ENCODE results near the gene C22orf31. TPM values are rescaled to one million over a fixed set of nuclear protein-coding genes. Genes with fewer than 3 reads are reported as not detected.

Gene C22orf31
- total RNA-seq (not detected in 2 replicates), polyA plus RNA-seq (0.16 TPM in 1 of 2 replicates, not detected in the other)

DNA sequence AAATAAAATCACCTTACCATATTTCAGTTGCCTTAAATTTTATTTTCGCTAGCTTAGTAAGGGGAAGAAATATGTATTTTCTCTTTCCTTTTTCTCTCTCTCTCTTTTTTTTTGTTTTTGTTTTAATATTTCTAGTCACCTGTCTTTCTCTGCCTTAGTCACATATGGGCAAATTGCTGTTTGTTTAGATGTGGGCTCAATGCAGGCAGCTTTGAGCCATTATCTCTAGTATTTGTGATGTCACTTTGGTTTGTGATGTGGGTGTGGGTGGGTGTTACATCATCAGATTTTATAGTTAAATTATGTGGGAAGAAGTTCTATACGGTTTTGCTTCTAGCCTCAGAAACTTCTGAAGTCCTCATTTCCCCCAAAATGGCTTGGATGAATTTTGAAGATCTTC is at the start of gene C22orf31:
TSS of gene C22orf31 (minus strand) at position 59 of the 400 bp plus-strand sequence. CDS start at position 20, 39 bp downstream.
- H3K27ac ChIP-seq: no peak within 1 kb of the TSS
- DNase-seq (ENCODE audit: low spot score): no peak
- no peaks in the 10 kb centered on the region for H4K20me1 ChIP-seq (ENCODE audit: insufficient read depth, poor library complexity, severe bottlenecking)
- no peaks in the 10 kb centered on the region for H3K9me3 ChIP-seq (ENCODE audit: low read depth)
- H3K9me2 ChIP-seq (replicated peaks; ENCODE audit: insufficient read depth): no peaks in the 10 kb centered on the region
- H2AFZ ChIP-seq: no peak within 1 kb of the TSS
- no peaks in the 10 kb centered on the region for H3K79me2 ChIP-seq
- no peaks in the 10 kb centered on the region for H3K36me3 ChIP-seq (replicated peaks; ENCODE audit: insufficient read depth, low read depth)
- no peak within 1 kb of the TSS for H3K4me3 ChIP-seq
- no peaks in the 10 kb centered on the region for H3K4me1 ChIP-seq (ENCODE audit: insufficient read depth)
- TF ChIP-seq EZH2 (IDR thresholded peaks at IDR 0.05; ENCODE audit: borderline replicate concordance): no peak
- no peak for TF ChIP-seq EZH2phosphoT487 (IDR thresholded peaks at IDR 0.05; ENCODE audit: low read depth, severe bottlenecking, unreplicated experiment)
- TF ChIP-seq CTCF (IDR thresholded peaks at IDR 0.05; ENCODE audit: poor library complexity): no peak
- no peak within 1 kb of the TSS for H3K4me2 ChIP-seq
- no peaks in the 10 kb centered on the region for H3K27me3 ChIP-seq
- 76% methylated on average over 2 of the region's 2 CpGs for WGBS (ENCODE audit: low lambda C conversion rate, missing lambda C conversion rate)

- Histone ChIP-seq H4K20me1 (ENCODE audit: insufficient read depth, poor library complexity, severe bottlenecking) (no peaks in the 10 kb centered on the region), H3K79me2 (no peaks in the 10 kb centered on the region), H3K4me3 (no peak overlapping the region), H3K4me2 (no peak overlapping the region), H3K9me2 (replicated peaks; ENCODE audit: insufficient read depth) (no peaks in the 10 kb centered on the region), H3K4me1 (ENCODE audit: insufficient read depth) (peaks cover 20% of the 10 kb centered on the region), H3K27me3 (no peaks in the 10 kb centered on the region), H3K9me3 (ENCODE audit: low read depth) (no peaks in the 10 kb centered on the region), H2AFZ (no peak overlapping the region), H3K27ac (no peak overlapping the region), H3K36me3 (replicated peaks; ENCODE audit: insufficient read depth, low read depth) (no peaks in the 10 kb centered on the region)
- no peak for DNase-seq (ENCODE audit: low spot score)
- WGBS (ENCODE audit: low lambda C conversion rate, missing lambda C conversion rate): 100% methylated on average over 1 of the region's 3 CpGs
- no peak for TF ChIP-seq EZH2phosphoT487 (IDR thresholded peaks at IDR 0.05; ENCODE audit: low read depth, severe bottlenecking, unreplicated experiment)
- no peak for TF ChIP-seq CTCF (IDR thresholded peaks at IDR 0.05; ENCODE audit: poor library complexity)
- no peak for TF ChIP-seq EZH2 (IDR thresholded peaks at IDR 0.05; ENCODE audit: borderline replicate concordance)
These were observed 49.3 kb upstream of the C22orf31 start for GRCh38 chr22:29110946-29111345.

- DNase-seq (ENCODE audit: low spot score): peak; percentile 57
- TF ChIP-seq EZH2phosphoT487 (IDR thresholded peaks at IDR 0.05; ENCODE audit: low read depth, severe bottlenecking, unreplicated experiment): no peak
- TF ChIP-seq CTCF (IDR thresholded peaks at IDR 0.05; ENCODE audit: poor library complexity): no peak
- TF ChIP-seq EZH2 (IDR thresholded peaks at IDR 0.05; ENCODE audit: borderline replicate concordance): no peak
These were observed 48.2 kb upstream of the C22orf31 start for GRCh38 chr22:29109822-29110221.

More at GRCh38 chr22:29109822-29110221, 48.2 kb upstream of the C22orf31 start:
- Histone ChIP-seq H3K9me2 (replicated peaks; ENCODE audit: insufficient read depth) (no peaks in the 10 kb centered on the region), H3K36me3 (replicated peaks; ENCODE audit: insufficient read depth, low read depth) (no peaks in the 10 kb centered on the region), H3K9me3 (ENCODE audit: low read depth) (no peaks in the 10 kb centered on the region), H4K20me1 (ENCODE audit: insufficient read depth, poor library complexity, severe bottlenecking) (no peaks in the 10 kb centered on the region), H3K4me2 (peak overlapping the region; percentile 11), H3K4me3 (no peak overlapping the region), H3K27me3 (no peaks in the 10 kb centered on the region), H2AFZ (no peak overlapping the region), H3K4me1 (ENCODE audit: insufficient read depth) (peaks cover 14% of the 10 kb centered on the region), H3K27ac (peak overlapping the region; percentile 50), H3K79me2 (no peaks in the 10 kb centered on the region)
- WGBS (ENCODE audit: low lambda C conversion rate, missing lambda C conversion rate): 12% methylated on average over 4 of the region's 4 CpGs

Data from hepatocyte (in vitro differentiated cells).